ENCODE measurements around the gene XAGE3. TPM values are rescaled to one million over a fixed set of nuclear protein-coding genes. Genes with fewer than 3 reads are reported as not detected.
"Not testable (repeated sequence)": the region's sequence is repeated elsewhere in the genome, so short reads cannot be mapped to it uniquely, and the experiment has no call there.

Gene XAGE3
- total RNA-seq, 1 donor from 2014 or later = not detected

- H3K9me3 Mint-ChIP-seq (ENCODE audit: unreplicated experiment); H3K27ac Mint-ChIP-seq (ENCODE audit: unreplicated experiment); DNase-seq; H3K4me3 Mint-ChIP-seq (ENCODE audit: unreplicated experiment); H3K4me1 Mint-ChIP-seq (ENCODE audit: low read depth, unreplicated experiment); H3K27me3 Mint-ChIP-seq (ENCODE audit: unreplicated experiment); H3K36me3 Mint-ChIP-seq (ENCODE audit: unreplicated experiment): not testable (repeated sequence)
These were observed 19.6 kb upstream of the XAGE3 start for GRCh38 chrX:52887459-52887858.

GRCh38 chrX:52876386-52876785 is 8.5 kb upstream of the XAGE3 start:
- H3K4me3 Mint-ChIP-seq (ENCODE audit: unreplicated experiment); H3K27ac Mint-ChIP-seq (ENCODE audit: unreplicated experiment); H3K9me3 Mint-ChIP-seq (ENCODE audit: unreplicated experiment); DNase-seq; H3K4me1 Mint-ChIP-seq (ENCODE audit: low read depth, unreplicated experiment); H3K36me3 Mint-ChIP-seq (ENCODE audit: unreplicated experiment); H3K27me3 Mint-ChIP-seq (ENCODE audit: unreplicated experiment): not testable (repeated sequence)

- not testable (repeated sequence) for H3K9me3 Mint-ChIP-seq (ENCODE audit: unreplicated experiment); H3K36me3 Mint-ChIP-seq (ENCODE audit: unreplicated experiment)
These were observed 7.6 kb upstream of the XAGE3 start for GRCh38 chrX:52875436-52875835.

GRCh38 chrX:52874661-52875060 is 6.8 kb upstream of the XAGE3 start:
- Mint-ChIP-seq H3K27ac (ENCODE audit: unreplicated experiment) (no peak overlapping the region), H3K4me1 (ENCODE audit: low read depth, unreplicated experiment) (no peaks in the 10 kb centered on the region), H3K4me3 (ENCODE audit: unreplicated experiment) (no peak overlapping the region), H3K27me3 (ENCODE audit: unreplicated experiment) (peaks cover 2% of the 10 kb centered on the region), H3K9me3 (ENCODE audit: unreplicated experiment) (no peaks in the 10 kb centered on the region), H3K36me3 (ENCODE audit: unreplicated experiment) (no peaks in the 10 kb centered on the region)
- no peak for TF ChIP-seq CTCF (IDR thresholded peaks at IDR 0.05; ENCODE audit: partially characterized antibody, unreplicated experiment)
- DNase-seq = no peak

More at GRCh38 chrX:52875436-52875835, 7.6 kb upstream of the XAGE3 start:
- H3K27me3 Mint-ChIP-seq (ENCODE audit: unreplicated experiment); H3K4me1 Mint-ChIP-seq (ENCODE audit: low read depth, unreplicated experiment); DNase-seq; H3K4me3 Mint-ChIP-seq (ENCODE audit: unreplicated experiment); H3K27ac Mint-ChIP-seq (ENCODE audit: unreplicated experiment): not testable (repeated sequence)

GRCh38 chrX:52873825-52874224 is 5.9 kb upstream of the XAGE3 start:
- not testable (repeated sequence) for H3K9me3 Mint-ChIP-seq (ENCODE audit: unreplicated experiment); H3K4me1 Mint-ChIP-seq (ENCODE audit: low read depth, unreplicated experiment); H3K4me3 Mint-ChIP-seq (ENCODE audit: unreplicated experiment); H3K36me3 Mint-ChIP-seq (ENCODE audit: unreplicated experiment); DNase-seq; H3K27me3 Mint-ChIP-seq (ENCODE audit: unreplicated experiment); H3K27ac Mint-ChIP-seq (ENCODE audit: unreplicated experiment)

- no peak for TF ChIP-seq CTCF (IDR thresholded peaks at IDR 0.05; ENCODE audit: partially characterized antibody, unreplicated experiment)
- Mint-ChIP-seq H3K27ac (ENCODE audit: unreplicated experiment) (no peak overlapping the region), H3K9me3 (ENCODE audit: unreplicated experiment) (no peaks in the 10 kb centered on the region), H3K4me3 (ENCODE audit: unreplicated experiment) (no peak overlapping the region), H3K27me3 (ENCODE audit: unreplicated experiment) (peaks cover 5% of the 10 kb centered on the region), H3K36me3 (ENCODE audit: unreplicated experiment) (no peaks in the 10 kb centered on the region), H3K4me1 (ENCODE audit: low read depth, unreplicated experiment) (no peaks in the 10 kb centered on the region)
- no peak for DNase-seq
These were observed 2.2 kb upstream of the XAGE3 start for GRCh38 chrX:52870046-52870445.

- H3K27ac Mint-ChIP-seq (ENCODE audit: unreplicated experiment) = no peak overlapping the region
- no peak for DNase-seq
- no peak overlapping the region for H3K4me3 Mint-ChIP-seq (ENCODE audit: unreplicated experiment)
- H3K9me3 Mint-ChIP-seq (ENCODE audit: unreplicated experiment) = no peaks in the 10 kb centered on the region
- TF ChIP-seq CTCF (IDR thresholded peaks at IDR 0.05; ENCODE audit: partially characterized antibody, unreplicated experiment) = no peak
- H3K36me3 Mint-ChIP-seq (ENCODE audit: unreplicated experiment) = no peaks in the 10 kb centered on the region
- no peaks in the 10 kb centered on the region for H3K4me1 Mint-ChIP-seq (ENCODE audit: low read depth, unreplicated experiment)
- peaks cover 5% of the 10 kb centered on the region for H3K27me3 Mint-ChIP-seq (ENCODE audit: unreplicated experiment)
These were observed 2.4 kb downstream of the XAGE3 start for GRCh38 chrX:52865343-52865998.

GRCh38 chrX:52856991-52857525 is 10.8 kb downstream of the XAGE3 start:
- H3K36me3 Mint-ChIP-seq (ENCODE audit: unreplicated experiment); H3K4me3 Mint-ChIP-seq (ENCODE audit: unreplicated experiment); H3K9me3 Mint-ChIP-seq (ENCODE audit: unreplicated experiment); DNase-seq; H3K27me3 Mint-ChIP-seq (ENCODE audit: unreplicated experiment); H3K27ac Mint-ChIP-seq (ENCODE audit: unreplicated experiment); H3K4me1 Mint-ChIP-seq (ENCODE audit: low read depth, unreplicated experiment): not testable (repeated sequence)

Measured in glutamatergic neuron (in vitro differentiated cells).